HepG2 (cell line): ENCODE data around the gene RFC2. TPM values are rescaled to one million over a fixed set of nuclear protein-coding genes. Genes with fewer than 3 reads are reported as not detected.

Experiments used
- AKAP8 ChIP-seq: sonication (generic); formaldehyde crosslinking; IDR thresholded peaks from 2 replicates; pipeline ENCODE4 v1.5.1; 2020; ENCODE audit warnings: mild to moderate bottlenecking, missing genetic modification reagents
- ELF3 ChIP-seq: IDR thresholded peaks from 2 replicates; pipeline ENCODE4 v1.6.1; 2016; ENCODE audit warnings: missing genetic modification reagents, missing compliant biosample characterization
- FOXA1 ChIP-seq, 2 experiments: fragments of 450-650 bp in 1 of 2; sonication (generic) in 1 of 2; formaldehyde crosslinking in 1 of 2; IDR thresholded peaks; 2 replicates each; pipeline versions ENCODE4 v1.4.0 to v1.6.1; 2016 to 2020; ENCODE audit warnings: missing genetic modification reagents in 1 of 2
- GTF3A ChIP-seq: sonication (generic); formaldehyde crosslinking; conservative IDR thresholded peaks from 2 replicates; pipeline ENCODE4 v1.4.0; 2020; ENCODE audit warnings: mild to moderate bottlenecking, missing genetic modification reagents
- KLF6 ChIP-seq: IDR thresholded peaks from 2 replicates; pipeline ENCODE4 v1.8.0; 2016; ENCODE audit warnings: missing biosample characterization, missing genetic modification reagents
- MNT ChIP-seq: fragments of 450-650 bp; IDR thresholded peaks from 2 replicates; pipeline ENCODE4 v1.6.1; 2016
- NFE2L1 ChIP-seq: sonication (generic); formaldehyde crosslinking; IDR thresholded peaks from 2 replicates; pipeline ENCODE4 v1.4.0; 2020; ENCODE audit warnings: missing genetic modification reagents, mild to moderate bottlenecking, borderline replicate concordance
- PRDM15 ChIP-seq: sonication (generic); formaldehyde crosslinking; IDR thresholded peaks from 2 replicates; pipeline ENCODE4 v1.4.0; 2020; ENCODE audit warnings: missing genetic modification reagents
- RFX1 ChIP-seq: fragments of 450-650 bp; IDR thresholded peaks from 2 replicates; pipeline ENCODE4 v1.6.1; 2017
- SKI ChIP-seq: fragments of 450-650 bp; IDR thresholded peaks from one replicate; pipeline ENCODE4 v1.6.1; 2018; ENCODE audit warnings: mild to moderate bottlenecking; ENCODE audit not compliant: partially characterized antibody
- ZFP37 ChIP-seq: sonication (generic); formaldehyde crosslinking; IDR thresholded peaks from 2 replicates; pipeline ENCODE4 v1.4.0; 2020; ENCODE audit warnings: missing genetic modification reagents, borderline replicate concordance
- ZFP62 ChIP-seq: sonication (generic); formaldehyde crosslinking; IDR thresholded peaks from 2 replicates; pipeline ENCODE4 v1.4.0; 2020; ENCODE audit warnings: missing genetic modification reagents
- ZNF10 ChIP-seq: sonication (generic); formaldehyde crosslinking; IDR thresholded peaks from 2 replicates; pipeline ENCODE4 v1.4.0; 2020; ENCODE audit warnings: mild to moderate bottlenecking, low read depth, missing genetic modification reagents, borderline replicate concordance
- ZNF160 ChIP-seq: sonication (generic); formaldehyde crosslinking; IDR thresholded peaks from 2 replicates; pipeline ENCODE4 v1.8.0; 2022; ENCODE audit warnings: mild to moderate bottlenecking, inconsistent platforms, missing genetic modification reagents
- ZNF317 ChIP-seq: sonication (generic); formaldehyde crosslinking; IDR thresholded peaks from 2 replicates; pipeline ENCODE4 v1.5.0; 2020; ENCODE audit warnings: mild to moderate bottlenecking, missing genetic modification reagents
- ZNF562 ChIP-seq: sonication (generic); formaldehyde crosslinking; IDR thresholded peaks from 2 replicates; pipeline ENCODE4 v1.8.0; 2022; ENCODE audit warnings: missing genetic modification reagents, borderline replicate concordance
- ZNF614 ChIP-seq: IDR thresholded peaks from 2 replicates; pipeline ENCODE4 v1.6.1; 2018; ENCODE audit warnings: missing biosample characterization, missing genetic modification reagents, inconsistent platforms, borderline replicate concordance
- ZNF7 ChIP-seq: IDR thresholded peaks from 2 replicates; pipeline ENCODE4 v1.6.1; 2016; ENCODE audit warnings: missing biosample characterization, missing genetic modification reagents
- ZNF713 ChIP-seq: sonication (generic); formaldehyde crosslinking; IDR thresholded peaks from 2 replicates; pipeline ENCODE4 v1.4.0; 2020; ENCODE audit warnings: mild to moderate bottlenecking, missing genetic modification reagents
- ZNF75D ChIP-seq: sonication (generic); formaldehyde crosslinking; IDR thresholded peaks from 2 replicates; pipeline ENCODE4 v1.8.1; 2023; ENCODE audit warnings: missing genetic modification reagents, mild to moderate bottlenecking, borderline replicate concordance
- ZNF761 ChIP-seq: sonication (generic); formaldehyde crosslinking; conservative IDR thresholded peaks from 2 replicates; pipeline ENCODE4 v1.4.0; 2020; ENCODE audit warnings: mild to moderate bottlenecking, missing genetic modification reagents
- ZNF841 ChIP-seq: sonication (generic); formaldehyde crosslinking; IDR thresholded peaks from 2 replicates; pipeline ENCODE4 v1.8.1; 2023; ENCODE audit warnings: missing genetic modification reagents, borderline replicate concordance
- ZXDC ChIP-seq: sonication (generic); formaldehyde crosslinking; IDR thresholded peaks from 2 replicates; pipeline ENCODE4 v1.5.0; 2020; ENCODE audit warnings: mild to moderate bottlenecking, missing genetic modification reagents
- polyA plus RNA-seq, 8 experiments: library from polyadenylated mRNA; depleted of rRNA in 3 of 8; stranded (reverse) in 7 of 8; unstranded in 1 of 8; fragments of >200 nt; fragmentation: Illumina TruSeq in 4 of 8; extraction: Trizol in 4 of 8; gene quantifications; 2 replicates each; pipeline versions ENCODE4 v1.2.1 to v1.2.3, GENCODE V29; 2011 to 2016; ENCODE audit warnings: low read depth in 4 of 8, missing spikeins in 1 of 8, mixed read lengths in 1 of 8; ENCODE audit not compliant: insufficient read depth in 1 of 8
- total RNA-seq, 5 experiments: library from RNA; depleted of rRNA; stranded (reverse); fragments of >200 nt; fragmentation: Illumina TruSeq; extraction: Trizol; gene quantifications; 2 replicates each; pipeline ENCODE4 v1.2.3, GENCODE V29; 2016; ENCODE audit warnings: low read depth in 1 of 5

The RFC2 gene
- total and polyA plus RNA-seq, 2 of the 13 experiments (the other 11 are each of a cell fraction or from before 2014, with no cell fraction given), result 14.6 to 43.5 TPM

GRCh38 chr7:74254129-74254857, at the start of gene RFC2 (continued):
- peak; percentile 88; the same call in 1 of the 2 replicates for TF ChIP-seq ZNF713 (CRISPR knock-in tag)
- TF ChIP-seq ZFP62 (CRISPR knock-in tag), result no peak
- no peak for TF ChIP-seq ZNF7 (CRISPR knock-in tag)
- TF ChIP-seq AKAP8, result peak; percentile 54; the same call in 1 of the 2 replicates
- peak; percentile 44 for TF ChIP-seq SKI
- peak; percentile 72 for TF ChIP-seq ZNF317 (CRISPR knock-in tag)
- peak; percentile 18; the same call in 1 of the 2 replicates for TF ChIP-seq ZXDC (CRISPR knock-in tag)
- TF ChIP-seq MNT, result no peak
- no peak for TF ChIP-seq FOXA1 (IDR thresholded peaks at IDR 0.05)
- no peak for TF ChIP-seq FOXA1 (CRISPR knock-in tag; IDR thresholded peaks at IDR 0.05)
- TF ChIP-seq ZNF841 (CRISPR knock-in tag), result no peak
- TF ChIP-seq KLF6 (CRISPR knock-in tag), result 0 out of 2 replicates have a peak, but pooled peaks have one; percentile 72
- TF ChIP-seq ZNF562 (CRISPR knock-in tag), result no peak
- TF ChIP-seq ZNF614 (CRISPR knock-in tag), result peak; percentile 84
- TF ChIP-seq NFE2L1 (CRISPR knock-in tag), result no peak
- TF ChIP-seq ELF3, result peak; percentile 57
- TF ChIP-seq ZNF160 (CRISPR knock-in tag), result peak; percentile 80; the same call in 1 of the 2 replicates
- no peak for TF ChIP-seq ZNF10 (CRISPR knock-in tag)
- TF ChIP-seq ZFP37 (CRISPR knock-in tag), result no peak
- TF ChIP-seq ZNF761 (CRISPR knock-in tag), result peak; percentile 32; the same call in 1 of the 2 replicates
- peak; percentile 27; the same call in 1 of the 2 replicates for TF ChIP-seq GTF3A (CRISPR knock-in tag)
- peak; percentile 98 for TF ChIP-seq RFX1
- no peak for TF ChIP-seq ZNF75D (CRISPR knock-in tag)
- 0 out of 2 replicates have a peak, but pooled peaks have one; percentile 46 for TF ChIP-seq PRDM15 (CRISPR knock-in tag)
